RWPE1 (cell line): Measurements from ENCODE around the gene PCDH9.

ENCODE experiments used
- CTCF ChIA-PET: fragments of 350-600 bp; sonication (Branson Sonifier 250); formaldehyde crosslinking; extraction: SDS; loops from one replicate; lab custom pipeline; 2021; lab: Yijun Ruan, JAX
- POLR2A ChIA-PET: fragments of 400-600 bp; formaldehyde crosslinking; extraction: SDS; loops from one replicate; lab custom pipeline; 2020; ENCODE audit warnings: antibody characterized with exemption; ENCODE audit not compliant: low non-redundant PET; lab: Yijun Ruan, JAX
- DNase-seq: peaks from one replicate; pipeline ENCODE4 v3.0.0; 2012; ENCODE audit warnings: low spot score
- H3K27ac ChIP-seq: fragments of 450-650 bp; 2 replicates; pipeline ENCODE4 v1.5.1; 2017
- CTCF ChIP-seq: fragments of 450-650 bp; conservative IDR thresholded peaks from 2 replicates; pipeline ENCODE4 v1.5.1; 2017; ENCODE audit warnings: low read depth, mild to moderate bottlenecking

PCDH9 gene

GRCh38 chr13:67227131-67227983 lies 2.8 kb downstream of the PCDH9 start:
- H3K27ac ChIP-seq: no peak overlapping the region
- ChIA-PET POLR2A (no interaction called here), CTCF (no interaction called here)
- DNase-seq: no peak
- TF ChIP-seq CTCF: no peak

GRCh38 chr13:67226696-67227095 lies 3.4 kb downstream of the PCDH9 start:
- CTCF ChIA-PET: no interaction called here
- H3K27ac ChIP-seq: no peak overlapping the region
- no peak for DNase-seq
- TF ChIP-seq CTCF: no peak
- POLR2A ChIA-PET: no interaction called here

GRCh38 chr13:67225252-67226159 lies 4.6 kb downstream of the PCDH9 start:
- TF ChIP-seq CTCF: no peak
- CTCF ChIA-PET: interaction anchor here (0.5 to 0.7 kb wide), 2 partner anchors 103 to 243 kb away, joined by 3 to 4 read pairs; no protein-coding TSS in a partner anchor
- H3K27ac ChIP-seq: no peak overlapping the region
- DNase-seq: no peak
- POLR2A ChIA-PET: no interaction called here

GRCh38 chr13:67224148-67224846 lies 5.8 kb downstream of the PCDH9 start:
- TF ChIP-seq CTCF: peak; percentile 80
- DNase-seq: peak; percentile 62
- ChIA-PET POLR2A (no interaction called here), CTCF (interaction anchor here (0.6 to 1.3 kb wide), 7 partner anchors 9 to 1567 kb away, joined by 3 to 7 read pairs (median 4); no protein-coding TSS in a partner anchor)
- no peak overlapping the region for H3K27ac ChIP-seq

- no peak overlapping the region for H3K27ac ChIP-seq
- ChIA-PET POLR2A (no interaction called here), CTCF (interaction anchor here (0.6 to 1.3 kb wide), 6 partner anchors 9 to 1567 kb away, joined by 3 to 7 read pairs (median 4); no protein-coding TSS in a partner anchor)
- no peak for TF ChIP-seq CTCF
- no peak for DNase-seq
These were observed 6.4 kb downstream of the PCDH9 start for GRCh38 chr13:67223742-67224141.

- H3K27ac ChIP-seq: no peak overlapping the region
- CTCF ChIA-PET: interaction anchor here (1.3 kb wide), 1 partner anchor 604 kb away, joined by 7 read pairs; no protein-coding TSS in a partner anchor
- POLR2A ChIA-PET: no interaction called here
- no peak for TF ChIP-seq CTCF
- no peak for DNase-seq
These were observed 7.1 kb downstream of the PCDH9 start for GRCh38 chr13:67223024-67223423.
